DMS79 treated with DMSO at 0.1 percent for 48 hours (cell line): Measurements from ENCODE around the gene NCK1.
"Not testable (repeated sequence)": the region's sequence is repeated elsewhere in the genome, so short reads cannot be mapped to it uniquely, and the experiment has no call there.

Source experiments
- DNase-seq: peaks from one replicate; lab custom pipeline; 2025; lab: John Stamatoyannopoulos, UW

NCK1 gene

GRCh38 chr3:136862617-136863322 is 762 bp downstream of the NCK1 start:
- DNase-seq: peak; percentile 58

GRCh38 chr3:136869282-136869681 is 7.3 kb downstream of the NCK1 start:
- DNase-seq: no peak

- DNase-seq: not testable (repeated sequence)
Observed at GRCh38 chr3:136872258-136872657, 10.2 kb downstream of the NCK1 start.

GRCh38 chr3:136879510-136879909 is 17.5 kb downstream of the NCK1 start:
- not testable (repeated sequence) for DNase-seq

- peak; percentile 14 for DNase-seq
Observed at GRCh38 chr3:136882571-136882970, 20.6 kb downstream of the NCK1 start.

- DNase-seq: peak; percentile 58
Observed at GRCh38 chr3:136883967-136884720, 22.1 kb downstream of the NCK1 start.

GRCh38 chr3:136885357-136886213 is 23.6 kb downstream of the NCK1 start:
- no peak for DNase-seq

GRCh38 chr3:136889947-136890346 is 27.9 kb downstream of the NCK1 start:
- no peak for DNase-seq

GRCh38 chr3:136891934-136892855 is 30.2 kb downstream of the NCK1 start:
- DNase-seq: no peak

- DNase-seq: no peak
Observed at GRCh38 chr3:136893848-136894443, 31.9 kb downstream of the NCK1 start.

GRCh38 chr3:136897171-136897570 is 35.2 kb downstream of the NCK1 start:
- DNase-seq: not testable (repeated sequence)

GRCh38 chr3:136898549-136898948 is 36.5 kb downstream of the NCK1 start:
- DNase-seq: peak; percentile 71

- no peak for DNase-seq
Observed at GRCh38 chr3:136898954-136899353, 36.9 kb downstream of the NCK1 start.

- no peak for DNase-seq
Observed at GRCh38 chr3:136899622-136900158, 37.7 kb downstream of the NCK1 start.

- not testable (repeated sequence) for DNase-seq
Observed at GRCh38 chr3:136900694-136901093, 38.7 kb downstream of the NCK1 start.

- no peak for DNase-seq
Observed at GRCh38 chr3:136901391-136901790, 39.4 kb downstream of the NCK1 start.

- DNase-seq: not testable (repeated sequence)
Observed at GRCh38 chr3:136902530-136902929, 40.5 kb downstream of the NCK1 start.

- no peak for DNase-seq
Observed at GRCh38 chr3:136903899-136904298, 41.9 kb downstream of the NCK1 start.

- DNase-seq: no peak
Observed at GRCh38 chr3:136904746-136905145, 42.7 kb downstream of the NCK1 start.

- no peak for DNase-seq
Observed at GRCh38 chr3:136905549-136905948, 43.5 kb downstream of the NCK1 start.

GRCh38 chr3:136906725-136907124 is 44.7 kb downstream of the NCK1 start:
- no peak for DNase-seq
